Uterus (tissue), 2 donors: ENCODE results near the gene POLR3C.
"Not testable (repeated sequence)": the region's sequence is repeated elsewhere in the genome, so short reads cannot be mapped to it uniquely, and the experiment has no call there.

Source experiments
- POLR2A ChIP-seq, 2 donors: fragments of 450-650 bp; IDR thresholded peaks; one replicate each; pipeline ENCODE4 v1.6.1; 2016; ENCODE audit warnings: antibody characterized with exemption in 2 of 2, mild to moderate bottlenecking in 1 of 2, moderate library complexity in 1 of 2
- TF ChIP-seq, protein P1 (sequence below), 4 experiments: fragments of 200-600 bp in 2 of 4; fragments of 450-650 bp in 2 of 4; sonication (generic) in 2 of 4; IDR thresholded peaks; one replicate each; pipeline ENCODE4 v1.5.1; 2016 to 2019; ENCODE audit warnings: antibody characterized with exemption in 4 of 4, mild to moderate bottlenecking in 2 of 4, moderate library complexity in 1 of 4

DNA sequence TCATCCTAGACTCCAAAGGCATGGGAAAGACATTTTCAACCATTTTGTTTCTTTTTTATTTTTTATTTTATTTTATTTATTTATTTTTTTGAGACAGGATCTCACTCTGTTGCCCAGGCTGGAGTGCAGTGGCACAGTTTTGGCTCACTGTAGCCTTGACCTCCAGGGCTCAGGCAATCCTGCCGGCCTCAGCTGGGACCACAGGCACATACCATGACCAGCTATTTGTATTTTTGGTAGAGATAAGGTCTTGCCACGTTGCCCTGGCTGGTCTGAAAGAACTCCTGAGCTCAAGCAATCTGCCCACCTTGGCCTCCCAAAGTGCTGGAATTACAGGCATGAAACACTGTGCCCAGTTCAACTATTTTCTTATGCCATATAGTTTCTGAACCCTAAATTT lies 32.1 kb upstream of the POLR3C start:
- TF ChIP-seq, protein P1, sequence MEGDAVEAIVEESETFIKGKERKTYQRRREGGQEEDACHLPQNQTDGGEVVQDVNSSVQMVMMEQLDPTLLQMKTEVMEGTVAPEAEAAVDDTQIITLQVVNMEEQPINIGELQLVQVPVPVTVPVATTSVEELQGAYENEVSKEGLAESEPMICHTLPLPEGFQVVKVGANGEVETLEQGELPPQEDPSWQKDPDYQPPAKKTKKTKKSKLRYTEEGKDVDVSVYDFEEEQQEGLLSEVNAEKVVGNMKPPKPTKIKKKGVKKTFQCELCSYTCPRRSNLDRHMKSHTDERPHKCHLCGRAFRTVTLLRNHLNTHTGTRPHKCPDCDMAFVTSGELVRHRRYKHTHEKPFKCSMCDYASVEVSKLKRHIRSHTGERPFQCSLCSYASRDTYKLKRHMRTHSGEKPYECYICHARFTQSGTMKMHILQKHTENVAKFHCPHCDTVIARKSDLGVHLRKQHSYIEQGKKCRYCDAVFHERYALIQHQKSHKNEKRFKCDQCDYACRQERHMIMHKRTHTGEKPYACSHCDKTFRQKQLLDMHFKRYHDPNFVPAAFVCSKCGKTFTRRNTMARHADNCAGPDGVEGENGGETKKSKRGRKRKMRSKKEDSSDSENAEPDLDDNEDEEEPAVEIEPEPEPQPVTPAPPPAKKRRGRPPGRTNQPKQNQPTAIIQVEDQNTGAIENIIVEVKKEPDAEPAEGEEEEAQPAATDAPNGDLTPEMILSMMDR (IDR thresholded peaks at IDR 0.05): not testable (repeated sequence)
- TF ChIP-seq POLR2A (IDR thresholded peaks at IDR 0.05): not testable (repeated sequence)
